Neural cell (in vitro differentiated cells): Measurements from ENCODE around the gene PLEKHH3. TPM values are rescaled to one million over a fixed set of nuclear protein-coding genes. Genes with fewer than 3 reads are reported as not detected.

Source experiments
- H2AFZ ChIP-seq: fragments of 200-600, 300-800 bp; sonication (generic), shearing (Covaris generic); 2 replicates; pipeline ENCODE4 v1.6.0; 2014; ENCODE audit warnings: low read depth, mild to moderate bottlenecking, antibody characterized with exemption, low read length, moderate library complexity
- H3F3A ChIP-seq: fragments of 200-600 bp; shearing (Covaris generic); 2 replicates; pipeline ENCODE4 v1.6.1; 2016; ENCODE audit warnings: mild to moderate bottlenecking, moderate library complexity, mixed read lengths, antibody characterized with exemption, low read length; ENCODE audit not compliant: insufficient read depth, poor library complexity, severe bottlenecking
- H3K27ac ChIP-seq: fragments of 200-600, 300-800 bp; sonication (generic), shearing (Covaris generic); 2 replicates; pipeline ENCODE4 v1.5.1; 2014; ENCODE audit warnings: mild to moderate bottlenecking, low read length, moderate library complexity
- H3K27me3 ChIP-seq: fragments of 300-800, 200-600 bp; sonication (generic), shearing (Covaris generic); 2 replicates; pipeline ENCODE4 v1.6.0; 2014; ENCODE audit warnings: mild to moderate bottlenecking, low read depth, low read length, moderate library complexity; ENCODE audit not compliant: insufficient read depth
- H3K36me3 ChIP-seq: fragments of 300-800, 200-600 bp; sonication (generic), shearing (Covaris generic); 2 replicates; pipeline ENCODE4 v1.5.1; 2014; ENCODE audit warnings: mild to moderate bottlenecking, antibody characterized with exemption, low read length, moderate library complexity; ENCODE audit not compliant: insufficient read depth
- H3K4me2 ChIP-seq: fragments of 300-800, 200-600 bp; sonication (generic), shearing (Covaris generic); 2 replicates; pipeline ENCODE4 v1.6.0; 2014; ENCODE audit warnings: mild to moderate bottlenecking, low read length
- H3K4me3 ChIP-seq: fragments of 300-800, 200-600 bp; sonication (generic), shearing (Covaris generic); 2 replicates; pipeline ENCODE4 v1.5.1; 2014; ENCODE audit warnings: mild to moderate bottlenecking, low read length, moderate library complexity
- H3K79me2 ChIP-seq: fragments of 200-600 bp; shearing (Covaris generic); replicated peaks from 2 replicates; pipeline ENCODE4 v1.6.0; 2014; ENCODE audit warnings: mild to moderate bottlenecking, low read length, moderate library complexity; ENCODE audit not compliant: insufficient read depth
- H3K9ac ChIP-seq: fragments of 300-800, 200-600 bp; sonication (generic), shearing (Covaris generic); 2 replicates; pipeline ENCODE4 v1.6.1; 2016; ENCODE audit warnings: mild to moderate bottlenecking, low read length, mixed read lengths
- H3K9me2 ChIP-seq: fragments of 200-600 bp; shearing (Covaris generic); 2 replicates; pipeline ENCODE4 v1.6.1; 2016; ENCODE audit warnings: mild to moderate bottlenecking, low read length, mixed read lengths; ENCODE audit not compliant: insufficient read depth
- H3K9me3 ChIP-seq: fragments of 200-600, 300-800 bp; sonication (generic), shearing (Covaris generic); 2 replicates; pipeline ENCODE4 v1.6.1; 2016; ENCODE audit warnings: mild to moderate bottlenecking, mixed run types, low read length, moderate library complexity, mixed read lengths
- H4K20me1 ChIP-seq: fragments of 200-600 bp; shearing (Covaris generic); 2 replicates; pipeline ENCODE4 v1.6.1; 2016; ENCODE audit warnings: mild to moderate bottlenecking, mixed run types; ENCODE audit not compliant: insufficient read depth
- EP300 ChIP-seq: fragments of 450-650 bp; conservative IDR thresholded peaks from 2 replicates; pipeline ENCODE4 v1.6.1; 2014; ENCODE audit warnings: antibody characterized with exemption, mild to moderate bottlenecking, moderate library complexity; ENCODE audit not compliant: poor library complexity, severe bottlenecking
- EZH2 ChIP-seq: fragments of 200-600, 300-800 bp; shearing (Covaris generic), sonication (generic); IDR thresholded peaks from 2 replicates; pipeline ENCODE4 v1.6.1; 2014; ENCODE audit warnings: antibody characterized with exemption, low read length, borderline replicate concordance, mild to moderate bottlenecking; ENCODE audit not compliant: insufficient read depth, poor library complexity, severe bottlenecking
- MXI1 ChIP-seq: fragments of 450-650 bp; conservative IDR thresholded peaks from 2 replicates; pipeline ENCODE4 v1.6.1; 2014; ENCODE audit warnings: antibody characterized with exemption, mild to moderate bottlenecking; ENCODE audit not compliant: poor library complexity, severe bottlenecking
- POLR2AphosphoS5 ChIP-seq: IDR thresholded peaks from 2 replicates; pipeline ENCODE4 v1.6.1; 2012
- RAD21 ChIP-seq: fragments of 450-650 bp; conservative IDR thresholded peaks from 2 replicates; pipeline ENCODE4 v1.6.1; 2014; ENCODE audit warnings: antibody characterized with exemption, mild to moderate bottlenecking, moderate library complexity
- SMC3 ChIP-seq: fragments of 450-650 bp; conservative IDR thresholded peaks from 2 replicates; pipeline ENCODE4 v1.6.1; 2014; ENCODE audit warnings: antibody characterized with exemption, mild to moderate bottlenecking, moderate library complexity; ENCODE audit not compliant: poor library complexity
- TAF1 ChIP-seq: IDR thresholded peaks from 2 replicates; pipeline ENCODE4 v1.6.1; 2012; ENCODE audit warnings: low read depth
- polyA plus RNA-seq: library from polyadenylated mRNA; depleted of rRNA; stranded (reverse); fragments of >200 nt; gene quantifications from 2 replicates; pipeline ENCODE4 v1.2.3, GENCODE V29; 2014
- TF ChIP-seq, protein P1 (sequence below): fragments of 450-650 bp; IDR thresholded peaks from 2 replicates; pipeline ENCODE4 v1.5.1; 2014; ENCODE audit warnings: antibody characterized with exemption, mild to moderate bottlenecking, moderate library complexity; ENCODE audit not compliant: poor library complexity, severe bottlenecking
- TF ChIP-seq, protein P2 (sequence below): IDR thresholded peaks from 2 replicates; pipeline ENCODE4 v1.6.1; 2012; ENCODE audit warnings: borderline replicate concordance

The PLEKHH3 gene
- polyA plus RNA-seq, 1 donor from 2014 or later, result 18.4 TPM

GRCh38 chr17:42673266-42673884, 3.4 kb downstream of the PLEKHH3 start:
- H3K27me3 ChIP-seq, result no peaks in the 10 kb centered on the region
- no peaks in the 10 kb centered on the region for H3K9me3 ChIP-seq
- H3K36me3 ChIP-seq, result no peaks in the 10 kb centered on the region
- H3K79me2 ChIP-seq, result peaks cover 8% of the 10 kb centered on the region
- no peaks in the 10 kb centered on the region for H3F3A ChIP-seq
- H3K4me3 ChIP-seq, result no peak overlapping the region
- H3K9me2 ChIP-seq, result no peaks in the 10 kb centered on the region
- H2AFZ ChIP-seq, result no peak overlapping the region
- H4K20me1 ChIP-seq, result no peaks in the 10 kb centered on the region
- H3K27ac ChIP-seq, result no peak overlapping the region
- H3K4me2 ChIP-seq, result no peak overlapping the region
- no peak overlapping the region for H3K9ac ChIP-seq
- TF ChIP-seq RAD21 (no peak), POLR2AphosphoS5 (no peak), MXI1 (no peak), SMC3 (no peak), EZH2 (no peak), EP300 (no peak), TAF1 (no peak)
- TF ChIP-seq, protein P1, sequence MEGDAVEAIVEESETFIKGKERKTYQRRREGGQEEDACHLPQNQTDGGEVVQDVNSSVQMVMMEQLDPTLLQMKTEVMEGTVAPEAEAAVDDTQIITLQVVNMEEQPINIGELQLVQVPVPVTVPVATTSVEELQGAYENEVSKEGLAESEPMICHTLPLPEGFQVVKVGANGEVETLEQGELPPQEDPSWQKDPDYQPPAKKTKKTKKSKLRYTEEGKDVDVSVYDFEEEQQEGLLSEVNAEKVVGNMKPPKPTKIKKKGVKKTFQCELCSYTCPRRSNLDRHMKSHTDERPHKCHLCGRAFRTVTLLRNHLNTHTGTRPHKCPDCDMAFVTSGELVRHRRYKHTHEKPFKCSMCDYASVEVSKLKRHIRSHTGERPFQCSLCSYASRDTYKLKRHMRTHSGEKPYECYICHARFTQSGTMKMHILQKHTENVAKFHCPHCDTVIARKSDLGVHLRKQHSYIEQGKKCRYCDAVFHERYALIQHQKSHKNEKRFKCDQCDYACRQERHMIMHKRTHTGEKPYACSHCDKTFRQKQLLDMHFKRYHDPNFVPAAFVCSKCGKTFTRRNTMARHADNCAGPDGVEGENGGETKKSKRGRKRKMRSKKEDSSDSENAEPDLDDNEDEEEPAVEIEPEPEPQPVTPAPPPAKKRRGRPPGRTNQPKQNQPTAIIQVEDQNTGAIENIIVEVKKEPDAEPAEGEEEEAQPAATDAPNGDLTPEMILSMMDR, result no peak
- TF ChIP-seq, protein P2, sequence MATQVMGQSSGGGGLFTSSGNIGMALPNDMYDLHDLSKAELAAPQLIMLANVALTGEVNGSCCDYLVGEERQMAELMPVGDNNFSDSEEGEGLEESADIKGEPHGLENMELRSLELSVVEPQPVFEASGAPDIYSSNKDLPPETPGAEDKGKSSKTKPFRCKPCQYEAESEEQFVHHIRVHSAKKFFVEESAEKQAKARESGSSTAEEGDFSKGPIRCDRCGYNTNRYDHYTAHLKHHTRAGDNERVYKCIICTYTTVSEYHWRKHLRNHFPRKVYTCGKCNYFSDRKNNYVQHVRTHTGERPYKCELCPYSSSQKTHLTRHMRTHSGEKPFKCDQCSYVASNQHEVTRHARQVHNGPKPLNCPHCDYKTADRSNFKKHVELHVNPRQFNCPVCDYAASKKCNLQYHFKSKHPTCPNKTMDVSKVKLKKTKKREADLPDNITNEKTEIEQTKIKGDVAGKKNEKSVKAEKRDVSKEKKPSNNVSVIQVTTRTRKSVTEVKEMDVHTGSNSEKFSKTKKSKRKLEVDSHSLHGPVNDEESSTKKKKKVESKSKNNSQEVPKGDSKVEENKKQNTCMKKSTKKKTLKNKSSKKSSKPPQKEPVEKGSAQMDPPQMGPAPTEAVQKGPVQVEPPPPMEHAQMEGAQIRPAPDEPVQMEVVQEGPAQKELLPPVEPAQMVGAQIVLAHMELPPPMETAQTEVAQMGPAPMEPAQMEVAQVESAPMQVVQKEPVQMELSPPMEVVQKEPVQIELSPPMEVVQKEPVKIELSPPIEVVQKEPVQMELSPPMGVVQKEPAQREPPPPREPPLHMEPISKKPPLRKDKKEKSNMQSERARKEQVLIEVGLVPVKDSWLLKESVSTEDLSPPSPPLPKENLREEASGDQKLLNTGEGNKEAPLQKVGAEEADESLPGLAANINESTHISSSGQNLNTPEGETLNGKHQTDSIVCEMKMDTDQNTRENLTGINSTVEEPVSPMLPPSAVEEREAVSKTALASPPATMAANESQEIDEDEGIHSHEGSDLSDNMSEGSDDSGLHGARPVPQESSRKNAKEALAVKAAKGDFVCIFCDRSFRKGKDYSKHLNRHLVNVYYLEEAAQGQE, result no peak

- H3K4me2 ChIP-seq, result no peak overlapping the region
- no peak for TF ChIP-seq MXI1
- TF ChIP-seq EP300, result no peak
- TF ChIP-seq, protein P2, result no peak
- TF ChIP-seq, protein P1, result no peak
- TF ChIP-seq TAF1, result no peak
- TF ChIP-seq SMC3, result no peak
- TF ChIP-seq EZH2, result no peak
- no peak for TF ChIP-seq POLR2AphosphoS5
- TF ChIP-seq RAD21, result no peak
- H3K79me2 ChIP-seq, result peaks cover 8% of the 10 kb centered on the region
- no peak overlapping the region for H2AFZ ChIP-seq
- H3K9ac ChIP-seq, result no peak overlapping the region
- no peaks in the 10 kb centered on the region for H3K9me3 ChIP-seq
- no peak overlapping the region for H3K27ac ChIP-seq
- no peaks in the 10 kb centered on the region for H3K27me3 ChIP-seq
- H3K4me3 ChIP-seq, result no peak overlapping the region
- no peaks in the 10 kb centered on the region for H3K9me2 ChIP-seq
- no peaks in the 10 kb centered on the region for H3K36me3 ChIP-seq
- no peaks in the 10 kb centered on the region for H3F3A ChIP-seq
- H4K20me1 ChIP-seq, result no peaks in the 10 kb centered on the region
These were observed 4.8 kb downstream of the PLEKHH3 start for GRCh38 chr17:42672038-42672437.
